ENCODE results near the gene MAPKAP1. TPM values are rescaled to one million over a fixed set of nuclear protein-coding genes. Genes with fewer than 3 reads are reported as not detected.

The MAPKAP1 gene
- polyA plus RNA-seq, 1 donor from 2014 or later, result 57.5 TPM

- Histone ChIP-seq H3K9ac (ENCODE audit: low read length) (no peak overlapping the region), H3K9me2 (ENCODE audit: insufficient read depth, low read length) (no peaks in the 10 kb centered on the region), H3K27me3 (ENCODE audit: insufficient read depth, low read depth, low read length) (no peaks in the 10 kb centered on the region), H3K4me3 (ENCODE audit: low read length) (no peak overlapping the region), H4K20me1 (ENCODE audit: insufficient read depth) (no peaks in the 10 kb centered on the region), H3K27ac (ENCODE audit: low read length) (no peak overlapping the region), H3K4me2 (ENCODE audit: low read length) (no peak overlapping the region), H3K9me3 (ENCODE audit: low read length) (no peaks in the 10 kb centered on the region), H3K79me2 (replicated peaks; ENCODE audit: insufficient read depth, low read length) (peaks cover 8% of the 10 kb centered on the region), H3K36me3 (ENCODE audit: insufficient read depth, low read length) (no peaks in the 10 kb centered on the region), H3F3A (ENCODE audit: insufficient read depth, low read length, poor library complexity, severe bottlenecking) (no peaks in the 10 kb centered on the region), H2AFZ (ENCODE audit: low read depth, low read length) (no peak overlapping the region)
- TF ChIP-seq CTCF (IDR thresholded peaks at IDR 0.05; ENCODE audit: poor library complexity, severe bottlenecking) (no peak), MXI1 (conservative IDR thresholded peaks at IDR 0.05; ENCODE audit: poor library complexity, severe bottlenecking) (no peak), EZH2 (IDR thresholded peaks at IDR 0.05; ENCODE audit: borderline replicate concordance, insufficient read depth, low read length, poor library complexity, severe bottlenecking) (no peak), EP300 (conservative IDR thresholded peaks at IDR 0.05; ENCODE audit: poor library complexity, severe bottlenecking) (no peak), RAD21 (conservative IDR thresholded peaks at IDR 0.05) (no peak), SMC3 (conservative IDR thresholded peaks at IDR 0.05; ENCODE audit: poor library complexity) (no peak), TAF1 (IDR thresholded peaks at IDR 0.05; ENCODE audit: low read depth) (no peak), REST (IDR thresholded peaks at IDR 0.05; ENCODE audit: borderline replicate concordance) (no peak), POLR2AphosphoS5 (IDR thresholded peaks at IDR 0.05) (no peak)
These were observed 27.3 kb downstream of the MAPKAP1 start for GRCh38 chr9:125679597-125680189.

DNA sequence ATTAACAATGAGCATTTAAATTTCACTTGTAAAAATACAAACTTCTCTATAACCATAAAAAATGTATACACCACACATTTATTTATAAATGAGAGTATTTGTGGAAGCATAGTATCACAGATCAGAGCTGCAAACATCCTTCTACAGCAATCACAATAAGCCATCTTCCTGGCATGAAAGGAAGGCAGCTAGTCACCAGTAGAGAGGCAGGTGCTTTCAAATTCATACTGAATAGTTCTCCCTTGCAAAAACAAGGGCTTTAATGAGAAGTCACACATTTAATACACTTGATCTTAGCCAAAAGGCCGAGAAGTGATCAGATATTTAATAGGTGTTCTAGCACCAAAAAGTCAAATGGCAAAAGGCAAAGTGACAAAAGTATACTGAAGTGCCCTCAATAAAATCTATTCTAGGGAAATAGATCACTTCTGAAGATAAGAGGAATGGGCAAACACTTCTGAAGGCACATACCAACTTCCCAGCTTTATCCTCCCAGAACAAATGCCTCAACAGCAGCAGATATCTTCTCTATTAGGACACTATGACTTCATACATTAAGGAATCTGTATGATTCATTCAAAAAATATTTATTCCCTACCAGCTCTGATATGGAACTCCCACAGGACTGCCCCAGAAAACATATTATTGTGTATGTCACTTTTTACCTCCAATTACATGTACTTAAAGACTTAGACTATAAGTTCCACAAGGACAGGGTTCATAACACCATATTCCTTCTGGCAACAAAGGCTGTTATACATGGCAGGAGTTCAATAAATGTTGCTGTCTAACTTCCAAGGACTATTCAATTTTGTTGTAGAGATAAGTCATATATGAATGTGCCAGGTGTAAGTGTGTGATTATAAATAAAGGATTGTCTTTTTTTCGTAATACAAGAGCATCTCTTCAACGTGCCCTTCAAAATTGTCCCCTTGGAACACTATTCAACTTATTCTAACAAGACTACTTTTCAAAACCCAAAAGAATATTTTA lies 31.7 kb downstream of the MAPKAP1 start:
- Histone ChIP-seq H3K27me3 (ENCODE audit: insufficient read depth, low read depth, low read length) (no peaks in the 10 kb centered on the region), H3K4me3 (ENCODE audit: low read length) (no peak overlapping the region), H3K9me3 (ENCODE audit: low read length) (no peaks in the 10 kb centered on the region), H4K20me1 (ENCODE audit: insufficient read depth) (no peaks in the 10 kb centered on the region), H3K36me3 (ENCODE audit: insufficient read depth, low read length) (no peaks in the 10 kb centered on the region), H3K4me2 (ENCODE audit: low read length) (no peak overlapping the region), H3F3A (ENCODE audit: insufficient read depth, low read length, poor library complexity, severe bottlenecking) (no peaks in the 10 kb centered on the region), H3K79me2 (replicated peaks; ENCODE audit: insufficient read depth, low read length) (peaks cover 4% of the 10 kb centered on the region), H3K27ac (ENCODE audit: low read length) (no peak overlapping the region), H3K9me2 (ENCODE audit: insufficient read depth, low read length) (no peaks in the 10 kb centered on the region), H3K9ac (ENCODE audit: low read length) (no peak overlapping the region), H2AFZ (ENCODE audit: low read depth, low read length) (no peak overlapping the region)
- no peak for TF ChIP-seq MXI1 (conservative IDR thresholded peaks at IDR 0.05; ENCODE audit: poor library complexity, severe bottlenecking)
- no peak for TF ChIP-seq REST (IDR thresholded peaks at IDR 0.05; ENCODE audit: borderline replicate concordance)
- TF ChIP-seq POLR2AphosphoS5 (IDR thresholded peaks at IDR 0.05), result no peak
- no peak for TF ChIP-seq EP300 (conservative IDR thresholded peaks at IDR 0.05; ENCODE audit: poor library complexity, severe bottlenecking)
- no peak for TF ChIP-seq EZH2 (IDR thresholded peaks at IDR 0.05; ENCODE audit: borderline replicate concordance, insufficient read depth, low read length, poor library complexity, severe bottlenecking)
